Activated CD4-positive, CD25-positive, alpha-beta regulatory T cell treated with anti-CD3 and anti-CD28 coated beads, Interleukin-2, amount 50 U/mL, for 16 hours (primary cell): Measurements from ENCODE around the gene MRPS10.
"Not testable (repeated sequence)": the region's sequence is repeated elsewhere in the genome, so short reads cannot be mapped to it uniquely, and the experiment has no call there.

Source experiments
- DNase-seq: peaks from one replicate; pipeline ENCODE4 v3.0.0-alpha.2; 2020; ENCODE audit warnings: low read depth, low spot score

MRPS10 gene

GRCh38 chr6:42239333-42239732, 21.7 kb upstream of the MRPS10 start:
- no peak for DNase-seq

GRCh38 chr6:42237857-42238256, 20.2 kb upstream of the MRPS10 start:
- no peak for DNase-seq

- DNase-seq, result no peak
These were observed 19.2 kb upstream of the MRPS10 start for GRCh38 chr6:42236682-42237473.

- DNase-seq, result no peak
These were observed 18.4 kb upstream of the MRPS10 start for GRCh38 chr6:42236030-42236429.

- no peak for DNase-seq
These were observed 14.4 kb upstream of the MRPS10 start for GRCh38 chr6:42232035-42232434.

GRCh38 chr6:42230345-42231321, 13.0 kb upstream of the MRPS10 start:
- no peak for DNase-seq

- DNase-seq, result no peak
These were observed 12.0 kb upstream of the MRPS10 start for GRCh38 chr6:42229506-42230119.

- DNase-seq, result no peak
These were observed 10.6 kb upstream of the MRPS10 start for GRCh38 chr6:42228305-42228704.

- DNase-seq, result no peak
These were observed 9.7 kb upstream of the MRPS10 start for GRCh38 chr6:42227173-42227850.

GRCh38 chr6:42226645-42227143, 9.0 kb upstream of the MRPS10 start:
- DNase-seq, result no peak

GRCh38 chr6:42226161-42226611, 8.5 kb upstream of the MRPS10 start:
- no peak for DNase-seq

- no peak for DNase-seq
These were observed 7.8 kb upstream of the MRPS10 start for GRCh38 chr6:42225419-42225818.

GRCh38 chr6:42225029-42225339, 7.3 kb upstream of the MRPS10 start:
- no peak for DNase-seq

- DNase-seq, result no peak
These were observed 6.8 kb upstream of the MRPS10 start for GRCh38 chr6:42224222-42225028.

- no peak for DNase-seq
These were observed 4.8 kb upstream of the MRPS10 start for GRCh38 chr6:42222448-42222847.

GRCh38 chr6:42221546-42221945, 3.9 kb upstream of the MRPS10 start:
- no peak for DNase-seq

- no peak for DNase-seq
These were observed 3.1 kb upstream of the MRPS10 start for GRCh38 chr6:42220807-42221206.

- no peak for DNase-seq
These were observed 523 bp downstream of the MRPS10 start for GRCh38 chr6:42217157-42217518.

GRCh38 chr6:42216495-42216894, 1.2 kb downstream of the MRPS10 start:
- not testable (repeated sequence) for DNase-seq

GRCh38 chr6:42212442-42212841, 5.2 kb downstream of the MRPS10 start:
- DNase-seq, result no peak

GRCh38 chr6:42211726-42212125, 5.9 kb downstream of the MRPS10 start:
- DNase-seq, result no peak
